HG03520 (cell line): ENCODE data around the gene NSUN4.
"Not testable (repeated sequence)": the region's sequence is repeated elsewhere in the genome, so short reads cannot be mapped to it uniquely, and the experiment has no call there.

Experiments
- ATAC-seq: cut with Tn5 transposase; IDR thresholded peaks from one replicate; pipeline ENCODE4 v1.9.1; 2021; ENCODE audit warnings: mild to moderate bottlenecking, moderate library complexity; ENCODE audit not compliant: unreplicated experiment

The NSUN4 gene

DNA sequence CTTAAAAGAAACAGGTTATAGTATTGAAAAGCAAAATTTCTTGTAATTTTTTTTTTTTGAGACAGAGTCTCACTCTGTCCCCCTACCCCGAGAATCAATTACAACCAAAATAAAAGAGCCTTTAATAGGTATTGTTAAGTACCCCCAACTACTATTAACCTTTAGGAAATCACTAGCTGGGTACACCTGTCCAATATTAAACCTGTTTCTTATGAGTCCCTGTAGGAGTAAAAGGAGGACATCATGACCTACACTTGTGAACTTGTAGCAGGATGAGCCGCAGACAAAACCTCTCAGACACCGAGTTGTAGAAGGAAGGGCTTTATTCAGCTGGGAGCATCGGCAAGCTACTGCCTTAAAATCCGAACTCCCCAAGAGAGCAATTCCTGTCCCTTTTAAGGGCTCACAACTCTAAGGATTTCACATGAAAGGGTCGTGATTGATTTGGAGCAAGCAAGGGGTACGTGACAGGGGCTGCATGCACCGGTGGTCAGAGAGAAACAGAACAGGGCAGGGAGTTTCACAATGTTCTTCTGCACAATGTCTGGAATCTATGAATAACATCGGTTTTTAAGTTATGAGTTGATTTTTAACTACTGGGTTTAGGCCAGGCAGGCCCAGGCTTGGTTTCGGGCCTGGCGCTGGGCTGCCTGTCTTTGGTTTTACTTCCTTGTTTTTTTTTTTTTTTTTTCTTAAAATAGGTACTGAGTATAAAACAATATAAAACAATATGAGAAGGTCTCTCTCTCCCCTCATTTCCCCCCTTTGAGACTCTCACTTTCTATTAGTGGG lies 15.1 kb upstream of the NSUN4 start:
- not testable (repeated sequence) for ATAC-seq

GRCh38 chr1:46328182-46328581 lies 12.4 kb upstream of the NSUN4 start:
- ATAC-seq = not testable (repeated sequence)

DNA sequence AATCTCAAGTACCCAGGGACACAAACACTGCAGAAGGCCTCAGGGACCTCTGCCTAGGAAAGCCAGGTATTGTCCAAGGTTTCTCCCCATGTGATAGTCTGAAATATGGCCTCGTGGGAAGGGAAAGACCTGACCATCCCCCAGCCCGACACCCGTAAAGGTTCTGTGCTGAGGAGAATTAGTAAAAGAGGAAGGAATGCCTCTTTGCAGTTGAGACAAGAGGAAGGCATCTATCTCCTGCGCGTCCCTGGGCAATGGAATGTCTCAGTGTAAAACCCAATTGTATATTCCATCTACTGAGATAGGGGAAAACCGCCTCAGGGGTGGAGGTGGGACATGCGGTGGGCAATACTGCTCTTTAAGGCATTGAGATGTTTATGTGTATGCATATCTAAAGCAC lies 10.8 kb upstream of the NSUN4 start:
- ATAC-seq = not testable (repeated sequence)

GRCh38 chr1:46330381-46330780 lies 10.2 kb upstream of the NSUN4 start:
- ATAC-seq = not testable (repeated sequence)

- not testable (repeated sequence) for ATAC-seq
Measured at GRCh38 chr1:46331786-46332540, 8.6 kb upstream of the NSUN4 start.

DNA sequence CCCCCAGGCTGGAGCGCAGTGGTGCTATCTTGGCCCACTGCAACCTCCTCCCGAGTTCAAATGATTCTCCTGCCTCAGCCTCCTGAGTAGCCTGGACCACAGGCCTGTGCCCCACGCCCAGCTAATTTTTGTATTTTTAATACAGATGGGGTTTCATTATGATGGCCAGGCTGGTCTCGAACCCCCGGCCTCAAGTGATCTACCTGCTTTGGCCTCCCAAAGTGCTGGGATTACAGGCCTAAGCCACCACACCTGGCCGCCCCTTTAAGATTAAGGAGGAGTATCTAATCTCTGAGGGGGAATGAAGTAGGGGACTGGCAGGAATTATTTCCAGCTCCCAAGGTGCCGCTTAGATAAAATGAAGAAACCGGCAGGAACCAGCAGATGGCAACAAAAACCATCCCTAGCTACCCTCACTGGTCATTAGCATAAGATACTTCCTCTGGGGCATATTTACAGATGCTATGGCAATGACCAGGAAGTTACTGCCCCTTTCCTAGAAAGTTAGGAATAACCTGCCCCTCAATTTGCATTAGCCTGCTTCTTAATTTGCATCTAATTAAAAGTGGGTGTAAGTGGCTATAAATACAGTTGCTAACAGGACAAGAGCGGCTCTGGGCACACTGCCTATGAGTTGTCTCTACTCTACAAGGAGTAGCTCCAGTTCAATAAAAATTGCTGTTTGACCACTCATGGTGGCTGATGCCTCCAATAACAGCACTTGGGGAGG lies 7.1 kb upstream of the NSUN4 start:
- peak; percentile 48 for ATAC-seq

DNA sequence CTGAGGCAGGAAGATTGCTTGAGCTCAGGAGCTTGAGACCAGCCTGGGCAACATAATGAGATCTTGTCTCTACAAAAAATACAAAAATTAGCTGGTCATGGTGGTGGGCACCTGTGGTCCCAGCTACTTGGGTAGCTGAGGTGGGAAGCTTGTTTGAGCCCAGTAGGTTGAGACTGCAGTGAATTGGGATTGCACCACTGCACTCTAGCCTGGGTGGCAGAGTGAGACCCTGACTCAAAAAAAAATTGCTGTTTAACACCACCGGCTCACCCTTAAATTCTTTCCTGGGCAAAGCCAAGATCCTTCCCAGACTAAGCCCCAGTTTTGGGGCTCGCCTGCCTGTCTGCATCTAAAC lies 6.6 kb upstream of the NSUN4 start:
- ATAC-seq = no peak

DNA sequence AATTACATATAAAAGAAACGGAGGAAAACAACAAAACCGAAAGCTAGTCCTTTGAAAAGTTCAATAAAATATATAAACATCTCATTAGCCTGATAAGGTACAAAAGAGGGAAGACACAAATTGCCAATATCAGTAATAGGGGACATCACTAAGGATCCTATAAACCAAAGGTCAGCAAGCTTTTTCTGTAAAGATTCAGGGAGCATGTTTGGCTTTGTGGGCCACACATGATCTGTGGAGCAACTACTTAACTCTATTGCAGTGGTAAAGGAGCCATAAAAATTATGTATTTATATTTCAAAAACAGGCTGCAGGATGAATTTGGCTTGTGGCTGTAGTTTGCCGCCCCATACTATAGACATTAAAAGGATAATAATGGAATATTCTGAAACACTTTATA lies 5.5 kb upstream of the NSUN4 start:
- ATAC-seq = no peak

DNA sequence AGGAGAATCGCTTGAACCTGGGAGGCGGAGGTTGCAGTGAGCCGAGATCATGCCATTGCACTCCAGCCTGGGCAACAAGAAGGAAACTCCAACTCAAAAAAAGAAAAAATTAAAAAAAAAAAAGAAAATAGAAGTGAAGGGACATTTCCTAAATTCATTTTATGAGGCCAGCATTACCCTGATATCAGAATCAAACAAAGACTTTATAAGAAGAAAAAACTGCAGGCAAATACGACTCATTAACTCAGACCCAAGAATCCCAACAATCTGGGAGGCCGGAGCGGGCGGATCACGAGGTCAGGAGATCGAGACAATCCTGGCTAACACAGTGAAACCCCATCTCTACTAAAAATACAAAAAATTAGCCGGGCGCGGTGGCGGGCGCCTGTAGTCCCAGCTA lies 3.2 kb upstream of the NSUN4 start:
- ATAC-seq = not testable (repeated sequence)

GRCh38 chr1:46341222-46342083 lies 846 bp downstream of the NSUN4 start:
- no peak for ATAC-seq

GRCh38 chr1:46342084-46342656 lies 1.6 kb downstream of the NSUN4 start:
- no peak for ATAC-seq

DNA sequence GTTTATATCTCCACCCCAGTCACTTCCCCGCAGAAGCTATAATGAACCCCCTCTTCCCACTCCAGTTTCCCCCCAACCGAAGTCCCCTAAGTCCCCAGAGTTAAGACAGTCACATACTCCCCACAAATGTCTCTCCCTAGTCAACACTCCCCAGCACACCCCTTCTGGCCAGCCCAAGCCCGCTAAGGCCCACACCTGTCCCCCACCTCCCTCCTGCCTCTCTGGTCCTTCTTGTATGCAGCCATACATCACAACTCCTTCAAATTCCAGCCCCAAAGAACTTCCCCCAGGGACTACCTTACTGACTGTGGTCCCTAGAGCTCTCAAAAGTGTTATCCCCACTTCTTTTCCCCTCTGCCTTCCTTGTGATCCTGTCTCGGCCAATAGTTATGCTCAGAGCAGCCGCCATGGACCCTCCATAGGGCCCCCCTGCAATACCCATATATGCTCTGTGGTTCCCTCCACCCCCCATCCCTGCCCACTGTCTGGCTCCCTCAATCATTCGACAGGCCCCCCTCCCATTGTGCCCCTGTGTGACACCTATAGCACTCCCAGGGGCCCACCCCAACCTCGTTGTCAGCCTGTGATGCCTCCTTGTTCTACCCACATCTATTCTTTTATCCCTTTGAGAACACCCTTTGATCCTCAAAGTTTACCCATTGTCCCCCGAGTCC lies 2.2 kb downstream of the NSUN4 start:
- ATAC-seq = no peak

DNA sequence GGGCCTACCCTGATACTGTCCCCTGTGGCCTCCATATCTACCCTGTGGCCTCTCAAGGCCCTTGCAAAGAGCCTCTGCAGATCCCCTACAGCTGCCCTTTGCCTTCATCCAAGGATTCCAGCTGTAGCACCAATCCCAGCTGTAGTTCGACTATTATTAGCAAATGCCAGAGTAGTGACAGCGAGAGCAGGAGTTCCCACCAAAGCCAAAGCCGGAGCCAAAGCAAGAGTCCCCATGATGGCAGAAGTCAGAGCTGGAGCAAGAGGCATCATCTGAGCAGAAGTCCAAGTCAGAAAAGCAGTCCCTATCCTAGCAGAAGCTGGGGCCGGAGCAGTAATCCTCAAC lies 2.7 kb downstream of the NSUN4 start:
- no peak for ATAC-seq

GRCh38 chr1:46343705-46344104 lies 3.1 kb downstream of the NSUN4 start:
- ATAC-seq = no peak

GRCh38 chr1:46344481-46344880 lies 3.9 kb downstream of the NSUN4 start:
- ATAC-seq = no peak

DNA sequence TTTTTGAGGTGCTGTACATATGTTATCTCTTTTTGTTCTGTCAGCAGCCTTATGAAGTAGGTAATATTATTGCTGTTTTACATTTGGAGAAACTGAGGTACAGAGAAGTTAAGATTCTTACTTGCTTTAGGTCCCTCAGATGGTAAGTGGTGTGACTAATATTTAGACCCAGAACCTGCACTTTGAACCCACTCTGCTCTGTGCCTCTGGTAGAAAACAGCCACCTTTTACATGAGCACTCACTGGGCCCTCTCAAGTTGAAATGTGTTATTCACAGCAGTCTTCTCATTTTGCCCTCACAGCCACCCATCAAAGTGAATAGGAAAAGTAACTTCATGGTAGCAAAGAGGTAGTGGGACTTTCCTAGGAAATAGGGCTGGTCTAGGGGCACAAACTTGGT lies 4.7 kb downstream of the NSUN4 start:
- ATAC-seq = no peak

DNA sequence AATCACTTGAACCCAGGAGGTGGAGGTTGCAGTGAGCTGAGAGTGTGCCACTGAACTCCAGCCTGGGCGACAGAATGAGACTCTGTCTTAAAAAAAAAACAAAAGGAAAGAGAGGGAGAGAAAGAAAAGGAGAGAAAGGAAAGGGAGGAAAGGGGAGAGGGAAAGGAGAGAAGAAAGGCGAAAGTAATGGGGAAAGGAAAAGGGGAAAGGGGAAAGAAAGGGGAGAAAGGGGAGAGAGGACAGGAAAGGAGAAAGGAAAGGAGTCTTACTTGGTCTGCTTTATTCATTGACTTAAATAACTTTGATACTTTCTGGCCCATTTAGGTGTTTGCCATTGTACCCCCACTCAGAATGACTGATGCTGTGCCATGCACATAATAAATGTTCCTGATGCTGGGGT lies 11.8 kb downstream of the NSUN4 start:
- ATAC-seq = no peak

GRCh38 chr1:46355920-46356319 lies 15.3 kb downstream of the NSUN4 start:
- ATAC-seq = not testable (repeated sequence)

GRCh38 chr1:46362158-46362557 lies 21.6 kb downstream of the NSUN4 start:
- no peak for ATAC-seq

GRCh38 chr1:46363121-46363520 lies 22.5 kb downstream of the NSUN4 start:
- ATAC-seq = no peak
